HUES64 (cell line): ENCODE data around the gene CD55.
"Not testable (repeated sequence)": the region's sequence is repeated elsewhere in the genome, so short reads cannot be mapped to it uniquely, and the experiment has no call there.

Experiments
- H3K27ac ChIP-seq: 2 replicates; pipeline ENCODE4 v1.7.0; 2013; ENCODE audit warnings: low read depth, low read length, inconsistent platforms
- H3K27me3 ChIP-seq: 2 replicates; pipeline ENCODE4 v1.6.1; 2013; ENCODE audit warnings: mild to moderate bottlenecking, low read length; ENCODE audit not compliant: insufficient read depth
- H3K36me3 ChIP-seq: 2 replicates; pipeline ENCODE4 v1.6.1; 2013; ENCODE audit warnings: mild to moderate bottlenecking, low read length; ENCODE audit not compliant: insufficient read depth
- H3K4me1 ChIP-seq: 2 replicates; pipeline ENCODE4 v1.6.1; 2013; ENCODE audit warnings: mild to moderate bottlenecking, low read length, moderate library complexity; ENCODE audit not compliant: insufficient read depth
- H3K4me3 ChIP-seq: 2 replicates; pipeline ENCODE4 v1.5.1; 2013; ENCODE audit warnings: mild to moderate bottlenecking, low read length, moderate library complexity
- H3K9ac ChIP-seq: 2 replicates; pipeline ENCODE4 v1.6.1; 2013; ENCODE audit warnings: mild to moderate bottlenecking, low read depth, low read length
- H3K9me3 ChIP-seq: 2 replicates; pipeline ENCODE4 v1.6.1; 2013; ENCODE audit warnings: low read depth, low read length; ENCODE audit not compliant: insufficient read depth
- WGBS: fragments of 150-250, 120-280 bp; methylation state at CpG from one replicate; pipeline ENCODE4 v1.1.7; 2013; ENCODE audit warnings: missing lambda C conversion rate; 5-methylcytosine and 5-hydroxymethylcytosine counted together

CD55 gene

GRCh38 chr1:207317561-207317960 is 3.9 kb upstream of the CD55 start:
- Histone ChIP-seq H3K27ac (no peak overlapping the region), H3K9me3 (no peaks in the 10 kb centered on the region), H3K27me3 (peaks cover 4% of the 10 kb centered on the region), H3K4me3 (no peak overlapping the region), H3K9ac (no peak overlapping the region), H3K36me3 (no peaks in the 10 kb centered on the region), H3K4me1 (peaks cover 10% of the 10 kb centered on the region)
- WGBS = 84% methylated on average over 2 of the region's 3 CpGs

- peaks cover 4% of the 10 kb centered on the region for H3K27me3 ChIP-seq
These were observed 3.3 kb upstream of the CD55 start for GRCh38 chr1:207318072-207318619.

GRCh38 chr1:207319199-207319598 is 2.3 kb upstream of the CD55 start:
- peaks cover 10% of the 10 kb centered on the region for H3K36me3 ChIP-seq
- no peak overlapping the region for H3K27ac ChIP-seq
- no peaks in the 10 kb centered on the region for H3K9me3 ChIP-seq
- no peak overlapping the region for H3K9ac ChIP-seq
- no peak overlapping the region for H3K4me3 ChIP-seq
- peaks cover 4% of the 10 kb centered on the region for H3K27me3 ChIP-seq
- peaks cover 14% of the 10 kb centered on the region for H3K4me1 ChIP-seq

More at GRCh38 chr1:207318072-207318619, 3.3 kb upstream of the CD55 start:
- WGBS = 90% methylated on average over 2 of the region's 3 CpGs
- Histone ChIP-seq H3K27ac (no peak overlapping the region), H3K36me3 (no peaks in the 10 kb centered on the region), H3K4me1 (peaks cover 14% of the 10 kb centered on the region), H3K4me3 (no peak overlapping the region), H3K9ac (no peak overlapping the region), H3K9me3 (no peaks in the 10 kb centered on the region)

- H3K27ac ChIP-seq, H3K9ac ChIP-seq, H3K9me3 ChIP-seq, H3K4me3 ChIP-seq, H3K27me3 ChIP-seq: not testable (repeated sequence)
- Histone ChIP-seq H3K36me3 (peaks cover 18% of the 10 kb centered on the region), H3K4me1 (peaks cover 14% of the 10 kb centered on the region)
- WGBS = 86% methylated on average over 1 of the region's 1 CpG
These were observed 1.4 kb upstream of the CD55 start for GRCh38 chr1:207320105-207320504.

- 5% methylated on average over 37 of the region's 37 CpGs for WGBS
- H3K4me1 ChIP-seq = peaks cover 11% of the 10 kb centered on the region
These were observed 540 bp downstream of the CD55 start for GRCh38 chr1:207321790-207322645.

GRCh38 chr1:207323425-207324225 is 2.1 kb downstream of the CD55 start:
- WGBS = 91% methylated on average over 5 of the region's 5 CpGs
- no peak overlapping the region for H3K4me3 ChIP-seq
- peaks cover 4% of the 10 kb centered on the region for H3K27me3 ChIP-seq
- H3K4me1 ChIP-seq = peaks cover 9% of the 10 kb centered on the region
- H3K9ac ChIP-seq = no peak overlapping the region
- H3K36me3 ChIP-seq = peaks cover 53% of the 10 kb centered on the region
- H3K27ac ChIP-seq = no peak overlapping the region
- no peaks in the 10 kb centered on the region for H3K9me3 ChIP-seq

More at GRCh38 chr1:207321790-207322645, 540 bp downstream of the CD55 start:
- H3K9me3 ChIP-seq = no peaks in the 10 kb centered on the region
- peak overlapping the region; percentile 89 for H3K4me3 ChIP-seq
- peaks cover 4% of the 10 kb centered on the region for H3K27me3 ChIP-seq
- H3K27ac ChIP-seq = peak overlapping the region; percentile 77
- H3K9ac ChIP-seq = peak overlapping the region; percentile 89
- peaks cover 37% of the 10 kb centered on the region for H3K36me3 ChIP-seq

- Histone ChIP-seq H3K27ac (no peak overlapping the region), H3K9ac (no peak overlapping the region), H3K4me1 (no peaks in the 10 kb centered on the region), H3K4me3 (no peak overlapping the region), H3K27me3 (no peaks in the 10 kb centered on the region), H3K36me3 (peaks cover 85% of the 10 kb centered on the region), H3K9me3 (no peaks in the 10 kb centered on the region)
These were observed 6.5 kb downstream of the CD55 start for GRCh38 chr1:207328004-207328403.

GRCh38 chr1:207328908-207329440 is 7.5 kb downstream of the CD55 start:
- Histone ChIP-seq H3K27me3 (no peaks in the 10 kb centered on the region), H3K9me3 (no peaks in the 10 kb centered on the region), H3K36me3 (peaks cover 84% of the 10 kb centered on the region), H3K4me3 (no peak overlapping the region), H3K27ac (no peak overlapping the region), H3K4me1 (no peaks in the 10 kb centered on the region), H3K9ac (no peak overlapping the region)
- 95% methylated on average over 2 of the region's 3 CpGs for WGBS

GRCh38 chr1:207329469-207329868 is 8.0 kb downstream of the CD55 start:
- Histone ChIP-seq H3K9me3 (no peaks in the 10 kb centered on the region), H3K27ac (no peak overlapping the region), H3K9ac (no peak overlapping the region), H3K36me3 (peaks cover 83% of the 10 kb centered on the region), H3K4me3 (no peak overlapping the region), H3K4me1 (no peaks in the 10 kb centered on the region), H3K27me3 (no peaks in the 10 kb centered on the region)
- 96% methylated on average over 3 of the region's 3 CpGs for WGBS

- Histone ChIP-seq H3K9ac (no peak overlapping the region), H3K27me3 (no peaks in the 10 kb centered on the region), H3K27ac (no peak overlapping the region), H3K9me3 (no peaks in the 10 kb centered on the region), H3K36me3 (peaks cover 77% of the 10 kb centered on the region), H3K4me3 (no peak overlapping the region), H3K4me1 (no peaks in the 10 kb centered on the region)
- WGBS = 95% methylated on average over 5 of the region's 5 CpGs
These were observed 8.7 kb downstream of the CD55 start for GRCh38 chr1:207330011-207330710.
